NCI-H226 (cell line): Measurements from ENCODE around the gene GREM1.

Experiments
- DNase-seq: peaks from one replicate; pipeline ENCODE4 v3.0.0-alpha.2; 2015

Gene GREM1

DNA sequence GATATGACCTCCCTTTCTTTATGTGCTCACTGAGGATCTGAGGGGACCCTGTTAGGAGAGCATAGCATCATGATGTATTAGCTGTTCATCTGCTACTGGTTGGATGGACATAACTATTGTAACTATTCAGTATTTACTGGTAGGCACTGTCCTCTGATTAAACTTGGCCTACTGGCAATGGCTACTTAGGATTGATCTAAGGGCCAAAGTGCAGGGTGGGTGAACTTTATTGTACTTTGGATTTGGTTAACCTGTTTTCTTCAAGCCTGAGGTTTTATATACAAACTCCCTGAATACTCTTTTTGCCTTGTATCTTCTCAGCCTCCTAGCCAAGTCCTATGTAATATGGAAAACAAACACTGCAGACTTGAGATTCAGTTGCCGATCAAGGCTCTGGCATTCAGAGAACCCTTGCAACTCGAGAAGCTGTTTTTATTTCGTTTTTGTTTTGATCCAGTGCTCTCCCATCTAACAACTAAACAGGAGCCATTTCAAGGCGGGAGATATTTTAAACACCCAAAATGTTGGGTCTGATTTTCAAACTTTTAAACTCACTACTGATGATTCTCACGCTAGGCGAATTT is 14.9 kb downstream of the GREM1 start:
- DNase-seq, result no peak

DNA sequence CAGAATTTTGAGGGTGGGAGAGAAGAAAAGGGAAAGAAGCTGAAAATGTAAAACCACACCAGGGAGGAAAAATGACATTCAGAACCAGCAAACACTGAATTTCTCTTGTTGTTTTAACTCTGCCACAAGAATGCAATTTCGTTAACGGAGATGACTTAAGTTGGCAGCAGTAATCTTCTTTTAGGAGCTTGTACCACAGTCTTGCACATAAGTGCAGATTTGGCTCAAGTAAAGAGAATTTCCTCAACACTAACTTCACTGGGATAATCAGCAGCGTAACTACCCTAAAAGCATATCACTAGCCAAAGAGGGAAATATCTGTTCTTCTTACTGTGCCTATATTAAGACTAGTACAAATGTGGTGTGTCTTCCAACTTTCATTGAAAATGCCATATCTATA is 15.5 kb downstream of the GREM1 start:
- no peak for DNase-seq

DNA sequence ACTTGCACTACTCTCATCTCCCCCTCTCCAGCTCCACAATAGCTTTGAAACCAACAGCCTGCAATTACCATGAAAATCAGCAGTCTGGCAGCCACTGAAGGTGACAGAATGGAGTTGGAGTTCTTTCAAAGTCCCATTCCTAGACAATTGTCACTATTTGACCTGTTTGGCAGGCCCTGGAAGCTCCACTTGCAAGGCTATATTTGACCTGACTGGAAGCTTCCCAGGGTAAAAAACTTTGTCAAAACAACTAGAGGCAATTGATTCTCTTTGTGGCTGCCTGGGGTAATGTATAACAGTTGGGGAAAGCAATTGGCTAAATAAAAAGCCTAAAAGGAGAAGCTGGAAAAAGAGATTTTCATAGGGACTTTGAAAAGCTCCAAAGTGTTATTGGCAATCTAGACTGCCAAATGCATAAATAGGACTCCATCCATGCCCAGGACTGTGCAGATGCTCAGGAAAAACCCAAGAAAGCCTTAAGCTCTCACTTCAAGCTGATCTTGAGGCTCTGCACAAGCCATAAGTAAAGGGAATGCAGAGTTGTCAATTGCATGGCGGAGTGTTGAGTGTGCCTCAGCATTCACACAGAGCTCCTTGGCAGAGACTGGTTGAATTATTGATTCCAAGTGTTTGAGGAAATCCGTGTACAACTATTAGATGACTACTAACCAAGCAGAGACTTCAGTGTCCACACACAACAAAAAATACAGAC is 18.3 kb downstream of the GREM1 start:
- no peak for DNase-seq

DNA sequence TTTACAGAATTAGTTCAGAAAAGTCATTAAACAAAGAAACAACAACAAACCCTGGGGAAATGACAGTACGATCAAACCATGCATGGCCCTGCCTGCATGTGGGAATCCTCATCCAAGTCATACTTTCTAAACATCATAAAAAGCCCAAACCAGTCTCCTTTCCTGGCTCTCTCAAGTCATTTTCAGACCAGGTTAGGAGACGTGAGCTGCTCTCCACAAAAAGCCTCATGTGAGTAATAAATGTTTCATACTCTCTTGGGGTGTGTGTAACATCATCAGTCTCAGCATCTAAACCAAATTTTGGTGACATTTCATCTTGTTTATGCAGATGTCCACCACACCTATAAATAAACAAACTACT is 18.9 kb downstream of the GREM1 start:
- no peak for DNase-seq

DNA sequence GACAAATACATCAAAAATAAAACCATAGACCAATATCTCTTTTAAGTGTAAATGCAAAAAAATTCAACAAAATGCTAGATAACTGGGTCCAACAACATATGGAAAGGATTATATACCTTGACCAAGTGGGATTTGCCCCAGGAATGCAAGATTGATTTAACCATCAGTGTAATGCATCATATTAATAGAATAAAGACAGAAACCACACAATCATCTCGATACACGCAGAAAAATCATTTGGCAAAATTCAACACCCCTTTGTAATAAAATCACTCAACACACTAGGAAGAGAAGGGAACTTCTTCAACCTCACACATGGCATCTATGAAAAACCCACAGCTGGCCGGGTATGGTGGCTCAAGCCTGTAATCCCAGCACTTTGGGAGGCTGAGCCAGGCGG is 19.5 kb downstream of the GREM1 start:
- DNase-seq, result no peak

- no peak for DNase-seq
These were observed 20.9 kb downstream of the GREM1 start for GRCh38 chr15:32738666-32739065.

GRCh38 chr15:32739522-32740063 is 21.8 kb downstream of the GREM1 start:
- DNase-seq, result no peak

- peak; percentile 51 for DNase-seq
These were observed 25.8 kb downstream of the GREM1 start for GRCh38 chr15:32743411-32744140.

DNA sequence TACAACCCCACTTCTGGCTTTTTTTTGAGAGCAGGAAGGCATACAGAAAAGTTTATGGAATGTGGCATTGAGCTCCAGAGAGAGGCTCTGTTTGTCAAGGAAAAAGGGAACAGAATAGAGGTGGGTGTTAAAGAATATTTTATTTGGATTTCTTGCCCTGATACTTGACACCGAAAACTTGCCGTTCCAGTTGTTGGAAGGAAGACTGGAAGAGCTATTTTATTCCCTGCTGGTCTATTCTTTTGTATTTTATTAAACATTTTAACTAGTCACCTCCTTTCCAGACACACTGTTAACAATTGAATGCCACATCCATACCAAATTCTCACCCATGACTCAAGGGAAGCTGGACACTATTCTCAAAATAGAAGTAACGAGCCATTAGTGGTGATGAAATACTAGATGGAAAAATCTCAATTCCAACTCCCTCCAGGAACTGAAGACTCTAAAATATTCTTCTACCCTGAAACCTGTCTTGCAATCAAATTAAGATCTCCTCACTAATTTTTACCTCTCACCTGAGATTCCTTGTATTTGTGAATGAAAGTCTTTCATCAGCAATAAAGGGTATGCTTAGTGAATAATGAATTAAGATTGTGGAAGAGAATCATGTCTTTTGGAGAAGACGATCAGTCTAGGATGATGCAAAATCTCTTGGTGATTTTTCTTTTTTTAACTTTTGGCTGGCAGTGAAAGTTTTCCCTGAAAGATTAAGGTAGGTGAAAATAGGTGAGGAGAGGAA is 28.5 kb downstream of the GREM1 start:
- DNase-seq, result no peak

DNA sequence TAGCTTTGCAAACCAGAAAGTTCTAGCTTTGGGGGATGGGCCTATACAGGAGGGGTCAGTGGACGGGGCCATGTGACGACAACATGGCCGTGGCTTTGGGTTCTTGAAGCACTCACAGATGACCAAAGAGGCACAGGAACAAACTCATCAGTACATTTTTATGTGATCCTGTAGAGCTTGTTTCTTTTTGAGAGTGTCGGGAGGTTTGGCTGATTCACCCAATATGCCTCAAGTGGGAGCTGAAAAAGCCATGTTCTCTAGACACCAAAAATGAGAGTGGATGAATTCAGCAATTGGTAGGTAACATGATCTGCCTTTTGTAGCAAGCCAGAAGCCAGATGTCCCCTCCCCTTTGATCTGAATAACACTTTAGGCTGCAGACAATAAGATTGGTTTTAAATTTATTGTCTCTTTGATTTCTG is 30.1 kb downstream of the GREM1 start:
- no peak for DNase-seq

GRCh38 chr15:32750979-32751378 is 33.2 kb downstream of the GREM1 start:
- DNase-seq, result no peak

- DNase-seq, result no peak
These were observed 39.6 kb downstream of the GREM1 start for GRCh38 chr15:32757426-32757825.

DNA sequence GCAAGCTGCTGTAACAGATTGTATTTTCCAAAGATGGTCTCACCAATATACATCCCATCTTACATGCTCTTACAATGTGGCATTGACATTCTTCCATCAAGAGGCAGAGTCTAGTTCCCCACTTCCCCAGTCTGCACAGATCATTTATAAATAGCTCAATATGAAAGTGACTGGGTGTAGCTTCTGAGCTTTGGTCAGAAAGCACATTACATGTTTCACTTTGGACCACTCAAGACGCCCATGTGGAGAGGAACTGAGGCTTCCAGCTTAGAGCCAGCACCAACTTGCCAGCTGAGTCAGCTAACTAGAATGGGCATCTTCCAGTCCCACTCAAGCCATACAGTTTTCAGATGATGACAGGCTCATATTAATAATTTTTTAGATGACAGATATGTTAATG is 45.5 kb downstream of the GREM1 start:
- DNase-seq, result no peak

DNA sequence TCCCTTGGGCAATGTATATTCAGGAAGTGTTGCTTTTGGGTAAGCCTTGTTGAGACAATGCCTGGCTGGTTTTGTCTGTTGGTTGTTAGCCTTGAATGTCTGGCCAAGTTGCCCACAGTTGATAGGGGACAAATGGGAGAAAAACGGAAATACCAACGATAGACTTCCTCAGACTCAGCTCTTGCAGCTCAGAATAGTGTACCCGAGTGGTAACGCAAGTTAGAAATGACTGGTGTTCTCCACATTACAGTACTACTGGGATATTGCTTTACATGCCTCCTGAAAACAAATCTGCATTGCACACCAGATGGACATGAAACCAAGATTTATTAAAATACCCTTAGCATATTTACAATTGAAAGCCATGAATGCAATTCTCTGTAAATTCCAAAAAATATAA is 47.4 kb downstream of the GREM1 start:
- no peak for DNase-seq

GRCh38 chr15:32766101-32766500 is 48.3 kb downstream of the GREM1 start:
- DNase-seq, result no peak

- no peak for DNase-seq
These were observed 49.4 kb downstream of the GREM1 start for GRCh38 chr15:32767236-32767635.

GRCh38 chr15:32774022-32774421 is 56.2 kb downstream of the GREM1 start:
- DNase-seq, result no peak

GRCh38 chr15:32775103-32775502 is 57.3 kb downstream of the GREM1 start:
- no peak for DNase-seq

GRCh38 chr15:32778391-32779176 is 60.8 kb downstream of the GREM1 start:
- DNase-seq, result no peak

DNA sequence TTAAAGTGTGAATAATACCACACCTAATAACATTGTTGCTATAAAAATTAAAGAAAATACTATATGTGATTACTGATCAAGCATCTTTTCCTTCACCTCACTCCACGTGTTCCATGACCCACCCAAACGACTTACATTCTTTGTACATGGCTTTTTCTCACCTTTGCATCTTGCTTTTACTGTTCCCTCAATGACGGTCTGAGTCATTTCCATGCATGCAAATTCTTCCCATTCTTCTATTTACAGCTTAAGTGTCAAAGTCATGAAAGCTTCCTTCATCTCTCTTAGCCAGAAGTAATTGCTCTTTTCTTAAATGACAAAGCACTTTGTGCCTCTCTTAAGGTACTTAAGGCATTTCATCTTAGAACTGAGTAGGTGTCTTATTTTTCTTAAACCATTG is 64.0 kb downstream of the GREM1 start:
- no peak for DNase-seq

DNA sequence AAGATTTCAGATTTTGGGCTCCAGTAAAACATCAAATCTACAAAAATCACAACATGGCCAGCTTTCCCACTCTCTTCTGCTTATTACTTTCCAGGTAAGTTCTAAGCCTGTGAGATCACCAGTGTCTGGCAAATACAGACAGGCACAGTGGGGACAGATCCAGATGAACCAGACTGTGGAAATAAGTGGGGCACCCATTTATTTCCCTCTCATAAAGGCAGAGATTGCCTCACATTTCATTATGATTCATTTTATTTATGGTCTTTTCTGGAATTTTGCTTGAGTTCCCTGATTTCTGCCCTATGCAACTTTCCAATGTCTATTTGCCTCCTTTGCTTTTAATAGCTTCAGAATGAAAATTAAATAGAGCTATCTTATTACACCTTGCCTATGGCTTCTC is 66.8 kb downstream of the GREM1 start:
- no peak for DNase-seq

- no peak for DNase-seq
These were observed 69.1 kb downstream of the GREM1 start for GRCh38 chr15:32786906-32787305.

- no peak for DNase-seq
These were observed 70.1 kb downstream of the GREM1 start for GRCh38 chr15:32787949-32788348.
